Measurements from ENCODE around the gene HOXD11.

DNA sequence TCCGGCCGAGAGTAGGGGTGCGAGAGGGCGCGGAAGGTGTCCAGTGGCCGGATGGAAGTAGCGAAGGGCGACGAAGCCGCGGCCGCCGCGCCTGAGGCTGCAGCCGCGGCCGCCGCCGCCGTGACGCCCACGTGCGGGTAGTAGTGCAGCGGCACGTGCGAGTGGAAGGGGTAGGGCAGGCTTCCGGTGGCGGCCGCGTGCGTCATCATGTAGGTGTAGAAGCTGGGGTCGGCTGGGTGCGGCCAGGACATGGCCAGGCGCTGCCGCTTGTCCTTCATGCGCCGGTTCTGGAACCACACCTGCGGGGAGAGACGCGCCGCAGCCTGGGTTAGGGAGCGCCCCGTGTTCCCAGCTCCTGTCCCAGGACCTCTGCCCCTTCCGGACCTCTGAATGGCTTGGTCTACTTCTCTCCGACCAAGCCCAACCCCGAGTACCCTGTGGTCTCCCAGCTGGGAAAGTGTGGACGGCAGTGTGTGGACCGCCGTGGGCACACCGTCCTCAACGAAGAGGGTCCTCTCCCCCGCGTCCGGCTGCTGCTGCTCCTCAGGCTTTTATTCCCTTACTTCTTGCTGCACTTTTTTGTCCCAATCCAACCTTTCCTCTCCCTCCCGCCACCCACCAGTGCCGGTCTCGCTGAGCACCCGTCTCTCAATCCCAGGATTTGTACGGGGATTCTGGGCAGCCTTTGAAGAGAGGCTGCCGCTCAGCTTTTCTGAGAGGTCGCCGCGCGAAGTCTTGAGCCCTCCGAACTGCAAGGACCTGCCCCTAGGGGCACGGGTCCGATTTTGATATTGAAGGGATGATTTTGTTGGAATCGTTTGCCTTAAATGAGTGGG is 26.3 kb upstream of the HOXD11 start:
- TF ChIP-seq, protein P1, sequence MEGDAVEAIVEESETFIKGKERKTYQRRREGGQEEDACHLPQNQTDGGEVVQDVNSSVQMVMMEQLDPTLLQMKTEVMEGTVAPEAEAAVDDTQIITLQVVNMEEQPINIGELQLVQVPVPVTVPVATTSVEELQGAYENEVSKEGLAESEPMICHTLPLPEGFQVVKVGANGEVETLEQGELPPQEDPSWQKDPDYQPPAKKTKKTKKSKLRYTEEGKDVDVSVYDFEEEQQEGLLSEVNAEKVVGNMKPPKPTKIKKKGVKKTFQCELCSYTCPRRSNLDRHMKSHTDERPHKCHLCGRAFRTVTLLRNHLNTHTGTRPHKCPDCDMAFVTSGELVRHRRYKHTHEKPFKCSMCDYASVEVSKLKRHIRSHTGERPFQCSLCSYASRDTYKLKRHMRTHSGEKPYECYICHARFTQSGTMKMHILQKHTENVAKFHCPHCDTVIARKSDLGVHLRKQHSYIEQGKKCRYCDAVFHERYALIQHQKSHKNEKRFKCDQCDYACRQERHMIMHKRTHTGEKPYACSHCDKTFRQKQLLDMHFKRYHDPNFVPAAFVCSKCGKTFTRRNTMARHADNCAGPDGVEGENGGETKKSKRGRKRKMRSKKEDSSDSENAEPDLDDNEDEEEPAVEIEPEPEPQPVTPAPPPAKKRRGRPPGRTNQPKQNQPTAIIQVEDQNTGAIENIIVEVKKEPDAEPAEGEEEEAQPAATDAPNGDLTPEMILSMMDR (IDR thresholded peaks at IDR 0.05) = no peak
- TF ChIP-seq POLR2A (IDR thresholded peaks at IDR 0.05) = no peak
